LNCAP (cell line): Measurements from ENCODE around the gene ZNF516.

Source experiments
- CTCF ChIP-seq: fragments of 450-650 bp; IDR thresholded peaks from 2 replicates; pipeline ENCODE4 v1.5.1; 2017; ENCODE audit warnings: mild to moderate bottlenecking

The ZNF516 gene

GRCh38 chr18:76458522-76459311 lies 36.3 kb downstream of the ZNF516 start:
- no peak for TF ChIP-seq CTCF

GRCh38 chr18:76457957-76458356 lies 37.1 kb downstream of the ZNF516 start:
- TF ChIP-seq CTCF, result no peak

GRCh38 chr18:76457475-76457874 lies 37.6 kb downstream of the ZNF516 start:
- no peak for TF ChIP-seq CTCF

- no peak for TF ChIP-seq CTCF
Measured at GRCh38 chr18:76456823-76457222, 38.2 kb downstream of the ZNF516 start.

GRCh38 chr18:76456018-76456750 lies 38.9 kb downstream of the ZNF516 start:
- no peak for TF ChIP-seq CTCF

- no peak for TF ChIP-seq CTCF
Measured at GRCh38 chr18:76455003-76455676, 39.9 kb downstream of the ZNF516 start.

- no peak for TF ChIP-seq CTCF
Measured at GRCh38 chr18:76454418-76454817, 40.6 kb downstream of the ZNF516 start.
